HepG2 (cell line): ENCODE measurements around the gene IP6K3. TPM values are rescaled to one million over a fixed set of nuclear protein-coding genes. Genes with fewer than 3 reads are reported as not detected.

ENCODE experiments used
- ATAC-seq: fragments of 200-7000 bp; cut with Tn5 transposase; 3 replicates; pipeline ENCODE4 v1.9.1; 2020; ENCODE audit warnings: mild to moderate bottlenecking, moderate library complexity
- Bru-seq: library from RNA; stranded (reverse); fragments of 400-500 nt; gene quantifications from one replicate; lab custom pipeline; 2021; lab: Mats Ljungman, UMichigan
- BruChase-seq, 2 experiments: library from RNA; stranded (reverse); fragments of 400-500 nt; gene quantifications; one replicate each; lab custom pipeline; 2021; lab: Mats Ljungman, UMichigan
- BruUV-seq: library from RNA; stranded (reverse); fragments of 400-500 nt; replicated peaks from 2 replicates; lab custom pipeline; 2021; lab: Mats Ljungman, UMichigan
- CTCF ChIA-PET: fragments of 300-600 bp; formaldehyde crosslinking; extraction: SDS; loops from one replicate; lab custom pipeline; 2021; ENCODE audit warnings: low total read pairs, inconsistent platforms, low intra/inter-chr PET ratio; lab: Yijun Ruan, JAX
- POLR2A ChIA-PET: fragments of 350-600 bp; sonication (Branson Sonifier 250); formaldehyde crosslinking; loops from one replicate; lab custom pipeline; 2020; ENCODE audit warnings: antibody characterized with exemption, inconsistent platforms; lab: Yijun Ruan, JAX
- DNase-seq: peaks from one replicate; pipeline ENCODE4 v3.0.0-alpha.2; 2015; ENCODE audit warnings: low spot score
- FAIRE-seq: peaks from 3 replicates; lab custom pipeline; 2011; peaks lifted over from hg19 to GRCh38; lab: Jason Lieb, UNC
- H2AFZ ChIP-seq: one replicate; pipeline ENCODE4 v1.6.1; 2011; ENCODE audit warnings: low read length, inconsistent platforms
- H3K27ac ChIP-seq: fragments of 300-600 bp; 3 replicates; pipeline ENCODE4 v1.8.0; 2011; ENCODE audit warnings: mixed run types, mild to moderate bottlenecking, mixed read lengths, low read length, inconsistent platforms; ENCODE audit not compliant: insufficient read depth; ENCODE audit errors: extremely low read length
- H3K27me3 ChIP-seq, 2 experiments: fragments of 200-600 bp in 1 of 2; 2 replicates in 1 of 2; 3 replicates in 1 of 2; pipeline versions ENCODE4 v1.6.0 to v1.8.0; 2011; ENCODE audit warnings: low read length in 2 of 2, mild to moderate bottlenecking in 2 of 2, moderate library complexity in 2 of 2, inconsistent platforms in 1 of 2; ENCODE audit not compliant: insufficient read depth in 2 of 2, control insufficient read depth in 1 of 2
- H3K36me3 ChIP-seq, 2 experiments: fragments of 200-600 bp in 1 of 2; replicated peaks in 1 of 2; 2 replicates in 1 of 2; 3 replicates in 1 of 2; pipeline versions ENCODE4 v1.5.1 to v1.8.0; 2011; ENCODE audit warnings: low read length in 2 of 2, inconsistent platforms in 1 of 2; ENCODE audit not compliant: insufficient read depth in 2 of 2, control insufficient read depth in 1 of 2
- H3K4me1 ChIP-seq: 2 replicates; pipeline ENCODE4 v1.5.1; 2012; ENCODE audit warnings: low read length, inconsistent platforms; ENCODE audit not compliant: insufficient read depth
- H3K4me2 ChIP-seq: 2 replicates; pipeline ENCODE4 v1.6.0; 2011; ENCODE audit warnings: low read depth, low read length, inconsistent platforms
- H3K4me3 ChIP-seq, 3 experiments: fragments of 200-600 bp in 1 of 3; sonication (generic), shearing (Covaris generic) in 1 of 3; replicated peaks in 1 of 3; 2 replicates each; pipeline ENCODE4 v1.5.1; 2011 to 2016; ENCODE audit warnings: low read length in 3 of 3, inconsistent platforms in 2 of 3, low read depth in 2 of 3, mild to moderate bottlenecking in 2 of 3, control low read depth in 1 of 3, mixed read lengths in 1 of 3; ENCODE audit not compliant: insufficient read depth in 1 of 3
- H3K79me2 ChIP-seq: one replicate; pipeline ENCODE4 v1.6.1; 2011; ENCODE audit warnings: low read length, inconsistent platforms; ENCODE audit not compliant: insufficient read depth
- H3K9ac ChIP-seq: 2 replicates; pipeline ENCODE4 v1.6.0; 2011; ENCODE audit warnings: mild to moderate bottlenecking, low read depth, low read length, inconsistent platforms; ENCODE audit not compliant: insufficient read depth
- H3K9me3 ChIP-seq: 2 replicates; pipeline ENCODE4 v1.5.1; 2012; ENCODE audit warnings: mild to moderate bottlenecking, low read length
- H4K20me1 ChIP-seq: 2 replicates; pipeline ENCODE4 v1.6.0; 2011; ENCODE audit warnings: inconsistent platforms, mild to moderate bottlenecking, low read length, moderate library complexity; ENCODE audit not compliant: insufficient read depth
- GABPA ChIP-seq, 2 experiments: IDR thresholded peaks; 2 replicates each; pipeline ENCODE4 v1.6.1; 2011 to 2016; ENCODE audit warnings: low read depth in 2 of 2, low read length in 1 of 2, missing biosample characterization in 1 of 2, missing genetic modification characterization in 1 of 2
- HDAC1 ChIP-seq: sonication (generic); formaldehyde crosslinking; IDR thresholded peaks from 2 replicates; pipeline ENCODE4 v1.5.1; 2020; ENCODE audit warnings: mild to moderate bottlenecking, missing genetic modification reagents
- NFRKB ChIP-seq: fragments of 450-650 bp; IDR thresholded peaks from 2 replicates; pipeline ENCODE4 v1.6.1; 2017
- RAD51 ChIP-seq: fragments of 450-650 bp; IDR thresholded peaks from 2 replicates; pipeline ENCODE4 v1.6.1; 2016; ENCODE audit warnings: borderline replicate concordance
- ZBTB10 ChIP-seq: sonication (generic); formaldehyde crosslinking; IDR thresholded peaks from 2 replicates; pipeline ENCODE4 v1.4.0; 2020; ENCODE audit warnings: missing genetic modification reagents, borderline replicate concordance
- ZBTB34 ChIP-seq: sonication (generic); formaldehyde crosslinking; IDR thresholded peaks from 2 replicates; pipeline ENCODE4 v1.8.0; 2022; ENCODE audit warnings: mild to moderate bottlenecking, missing genetic modification reagents
- ZFP91 ChIP-seq: sonication (generic); formaldehyde crosslinking; IDR thresholded peaks from 2 replicates; pipeline ENCODE4 v1.9.0; 2022; ENCODE audit warnings: missing genetic modification reagents, mild to moderate bottlenecking, borderline replicate concordance
- ZMYM4 ChIP-seq: sonication (generic); formaldehyde crosslinking; IDR thresholded peaks from 2 replicates; pipeline ENCODE4 v1.8.1; 2023; ENCODE audit warnings: mild to moderate bottlenecking, missing genetic modification reagents
- ZNF121 ChIP-seq: sonication (generic); formaldehyde crosslinking; IDR thresholded peaks from 2 replicates; pipeline ENCODE4 v1.5.0; 2020; ENCODE audit warnings: mild to moderate bottlenecking, missing genetic modification reagents
- ZNF432 ChIP-seq: sonication (generic); formaldehyde crosslinking; IDR thresholded peaks from 2 replicates; pipeline ENCODE4 v1.5.0; 2020; ENCODE audit warnings: missing genetic modification reagents, mild to moderate bottlenecking, borderline replicate concordance
- WGBS: methylation state at CpG from one replicate; pipeline ENCODE4 v1.1.6; 2017; ENCODE audit warnings: low lambda C conversion rate; 5-methylcytosine and 5-hydroxymethylcytosine counted together
- in situ Hi-C: cut with HindIII; loops from 2 replicates; pipeline ENCODE4 v1.10.0; 2017; ENCODE audit warnings: low pct_unique_long_range_greater_than_20kb; ENCODE audit not compliant: extremely low pct_ligation_motif_present
- intact Hi-C: fragments of 100-400 bp; cut with micrococcal nuclease; formaldehyde crosslinking; loops from one replicate; pipeline ENCODE4 v1.10.0; 2022; ENCODE audit not compliant: unreplicated experiment
- long read RNA-seq, 2 experiments: library from RNA in 1 of 2; library from polyadenylated mRNA in 1 of 2; stranded (forward) in 1 of 2; unstranded in 1 of 2; transcript quantifications; one replicate each; pipeline ENCODE4 v2.0.0, GENCODE V29; 2019 to 2022
- polyA minus RNA-seq, 3 experiments: library from RNA; depleted of rRNA, polyadenylated mRNA; stranded (reverse); fragments of >200 nt; gene quantifications; 2 replicates each; pipeline ENCODE4 v1.2.3, GENCODE V29; 2011; ENCODE audit warnings: low replicate concordance in 1 of 3
- polyA plus RNA-seq, 8 experiments: library from polyadenylated mRNA; depleted of rRNA in 3 of 8; stranded (reverse) in 7 of 8; unstranded in 1 of 8; fragments of >200 nt; fragmentation: Illumina TruSeq in 4 of 8; extraction: Trizol in 4 of 8; gene quantifications; 2 replicates each; pipeline versions ENCODE4 v1.2.1 to v1.2.3, GENCODE V29; 2011 to 2016; ENCODE audit warnings: low read depth in 4 of 8, missing spikeins in 1 of 8, mixed read lengths in 1 of 8; ENCODE audit not compliant: insufficient read depth in 1 of 8
- total RNA-seq, 5 experiments: library from RNA; depleted of rRNA; stranded (reverse); fragments of >200 nt; fragmentation: Illumina TruSeq; extraction: Trizol; gene quantifications; 2 replicates each; pipeline ENCODE4 v1.2.3, GENCODE V29; 2016; ENCODE audit warnings: low read depth in 1 of 5

Gene IP6K3
- 0.11 and 0.44 TPM in 2 replicates for total RNA-seq (2016; rRNA removed; fragmentation: Illumina TruSeq; extraction: Trizol)
- total RNA-seq (2016; cell fraction: cytosol; rRNA removed; fragmentation: Illumina TruSeq; extraction: Trizol; ENCODE audit: low read depth): 0.18 and 0.40 TPM in 2 replicates
- 0.28 and 0.52 TPM in 2 replicates for total RNA-seq (2016; cell fraction: insoluble cytoplasmic fraction; rRNA removed; fragmentation: Illumina TruSeq; extraction: Trizol)
- 0.17 TPM in 1 of 2 replicates, not detected in the other for total RNA-seq (2016; cell fraction: membrane; rRNA removed; fragmentation: Illumina TruSeq; extraction: Trizol)
- 0.53 TPM in 2 replicates for total RNA-seq (2016; cell fraction: nucleus; rRNA removed; fragmentation: Illumina TruSeq; extraction: Trizol)
- polyA plus RNA-seq (2011; rRNA removed): 0.18 and 0.48 TPM in 2 replicates
- 0.16 and 0.22 TPM in 2 replicates for polyA plus RNA-seq (2011; cell fraction: cytosol; rRNA removed)
- 0.63 and 0.76 TPM in 2 replicates for polyA plus RNA-seq (2011; cell fraction: nucleus; rRNA removed)
- 0.13 TPM in 1 of 2 replicates, not detected in the other for polyA plus RNA-seq (2012)
- polyA plus RNA-seq (2016; cell fraction: cytosol; fragmentation: Illumina TruSeq; extraction: Trizol; ENCODE audit: low read depth): 0.20 and 0.21 TPM in 2 replicates
- 0.20 and 0.22 TPM in 2 replicates for polyA plus RNA-seq (2016; cell fraction: insoluble cytoplasmic fraction; fragmentation: Illumina TruSeq; extraction: Trizol; ENCODE audit: low read depth)
- polyA plus RNA-seq (2016; cell fraction: membrane; fragmentation: Illumina TruSeq; extraction: Trizol; ENCODE audit: low read depth): 0.86 TPM in 1 of 2 replicates, not detected in the other
- 0.40 and 0.75 TPM in 2 replicates for polyA plus RNA-seq (2016; cell fraction: nucleus; fragmentation: Illumina TruSeq; extraction: Trizol; ENCODE audit: insufficient read depth, low read depth)
- polyA minus RNA-seq (2011; rRNA and poly(A)+ RNA removed; ENCODE audit: low replicate concordance): 0.18 TPM in 1 of 2 replicates, not detected in the other
- polyA minus RNA-seq (2011; cell fraction: cytosol; rRNA and poly(A)+ RNA removed): 0.30 TPM in 1 of 2 replicates, not detected in the other
- polyA minus RNA-seq (2011; cell fraction: nucleus; rRNA and poly(A)+ RNA removed): 0.62 TPM in 1 of 2 replicates, not detected in the other
- percentile 21 among the genes with signal in this experiment for Bru-seq, nascent RNA
- percentile 13 among the genes with signal in this experiment for BruChase-seq, experiment 1, labeled RNA remaining after a 6-hour chase
- percentile 19 among the genes with signal in this experiment for BruChase-seq, experiment 2, labeled RNA remaining after a 2-hour chase
- long read RNA-seq, experiment 1: 0 reads
- long read RNA-seq, experiment 2: 0 reads

- ChIA-PET POLR2A (interaction anchor here (4.5 to 4.6 kb wide), 2 partner anchors 14 to 36 kb away, joined by 34 to 48 read pairs; partner anchors contain the start of gene UQCC2), CTCF (interaction anchor here (5.7 kb wide), 1 partner anchor 17 kb away, joined by 77 read pairs; no protein-coding TSS in a partner anchor)
- FAIRE-seq (no peak), ATAC-seq (peak; percentile 8), DNase-seq (no peak)
- H3K9me3 ChIP-seq: no peaks in the 10 kb centered on the region
- H3K9ac ChIP-seq: no peak within 1 kb of the TSS
- intact Hi-C loops (no loop called here), in situ Hi-C loops (no loop called here)
- H4K20me1 ChIP-seq: no peaks in the 10 kb centered on the region
- peaks cover 57% of the 10 kb centered on the region for H3K4me1 ChIP-seq
- H3K4me3 ChIP-seq: peak within 1 kb of the TSS in 1 of 3 experiments; percentile 19; a peak in 1 of 6 replicates
- H3K36me3 ChIP-seq: no peaks in the 10 kb centered on the region
- H3K79me2 ChIP-seq: no peaks in the 10 kb centered on the region
- no peak within 1 kb of the TSS for H2AFZ ChIP-seq
- no TSS peak for BruUV-seq
- H3K27me3 ChIP-seq: peaks cover 4 to 48% of the 10 kb centered on the region in 2 experiments; a peak in 4 of 5 replicates
- H3K4me2 ChIP-seq: peak within 1 kb of the TSS; percentile 59
- H3K27ac ChIP-seq: no peak within 1 kb of the TSS
- 0% methylated on average over 8 of the region's 10 CpGs for WGBS
- TF ChIP-seq ZBTB10 (CRISPR knock-in tag): no peak
- TF ChIP-seq ZMYM4: no peak
- no peak for TF ChIP-seq NFRKB
- peak; percentile 73; the same call in 1 of the 2 replicates for TF ChIP-seq ZNF121 (CRISPR knock-in tag)
- no peak for TF ChIP-seq HDAC1 (CRISPR knock-in tag)
- TF ChIP-seq ZNF432 (CRISPR knock-in tag): no peak
- no peak for TF ChIP-seq ZBTB34 (CRISPR knock-in tag)
- peak; percentile 38; the same call in 1 of the 2 replicates for TF ChIP-seq ZFP91 (CRISPR knock-in tag)
- TF ChIP-seq GABPA (IDR thresholded peaks at IDR 0.05; ENCODE audit: low read depth, low read length): no peak
- TF ChIP-seq GABPA (CRISPR knock-in tag; IDR thresholded peaks at IDR 0.05; ENCODE audit: low read depth): no peak
- TF ChIP-seq RAD51: no peak
Measured at GRCh38 chr6:33746651-33747100, at the start of gene IP6K3. Gene IP6K3 (minus strand): TSS chr6:33746905. CDS start chr6:33735476, 11,429 bp downstream.
